Activated naive CD4-positive, alpha-beta T cell treated with anti-CD3 and anti-CD28 coated beads, Interleukin-2, amount 50 U/mL, for 72 hours (primary cell): Measurements from ENCODE around the gene SIRPB1. TPM values are rescaled to one million over a fixed set of nuclear protein-coding genes. Genes with fewer than 3 reads are reported as not detected.
A peak's percentile ranks its signal among the peaks of the same experiment; 100 is the strongest.
"Not testable (repeated sequence)": the region's sequence is repeated elsewhere in the genome, so short reads cannot be mapped to it uniquely, and the experiment has no call there.

Source experiments
- ATAC-seq, 2 donors: fragments of 150-1000 bp; cut with Tn5 transposase; 2 replicates each; pipeline ENCODE4 v1.10.0; 2021; ENCODE audit warnings: mild to moderate bottlenecking in 2 of 2, moderate library complexity in 2 of 2
- DNase-seq, 2 donors: peaks; one replicate each; pipeline ENCODE4 v3.0.0; 2021 to 2022; ENCODE audit warnings: low spot score in 2 of 2
- H3K27ac Mint-ChIP-seq, 2 donors: one replicate each; pipeline ENCODE4 v1.8.0; 2022; ENCODE audit warnings: mild to moderate bottlenecking in 2 of 2, mixed read lengths in 2 of 2
- H3K36me3 Mint-ChIP-seq, 2 donors: one replicate each; pipeline ENCODE4 v1.8.0; 2022; ENCODE audit warnings: mixed read lengths in 2 of 2
- H3K9me3 Mint-ChIP-seq, 2 donors: one replicate each; pipeline ENCODE4 v1.8.0; 2022; ENCODE audit warnings: mixed read lengths in 2 of 2
- total RNA-seq, 2 donors: library from RNA; stranded (reverse); gene quantifications; one replicate each; pipeline ENCODE4 v1.2.3, GENCODE V29; 2022

Gene SIRPB1
- total RNA-seq, 2 donors from 2014 or later = 0.99 to 1.9 TPM

DNA sequence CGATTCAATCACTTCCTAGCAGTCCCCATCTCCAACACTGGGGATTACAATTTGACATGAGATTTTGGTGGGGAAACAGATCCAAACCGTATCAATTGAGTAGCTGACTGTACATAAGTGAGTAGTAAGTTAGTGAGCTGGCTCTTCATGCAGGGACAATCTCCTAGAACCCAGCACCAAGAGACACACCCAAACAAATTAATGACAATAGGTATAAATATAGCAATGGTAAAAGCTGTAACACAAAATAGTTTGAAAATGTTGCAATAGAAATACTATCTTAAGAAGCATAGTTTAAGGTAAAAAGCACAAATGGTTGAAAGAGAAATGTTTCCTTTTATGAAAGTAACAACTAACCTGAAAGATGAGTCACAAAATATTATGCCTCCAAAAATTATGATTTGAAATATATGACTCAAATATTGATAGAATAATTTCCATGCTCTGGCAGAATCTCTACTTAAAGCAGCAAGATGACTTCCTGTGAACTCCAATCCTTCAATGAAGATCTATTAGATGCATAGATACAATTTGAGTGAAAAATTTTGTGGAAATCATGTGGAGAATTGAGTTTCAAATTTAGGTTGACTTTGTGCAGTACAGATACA lies 5.4 kb upstream of the SIRPB1 start:
- H3K9me3 Mint-ChIP-seq = no peaks in the 10 kb centered on the region
- peak; percentile 53 to 73 for ATAC-seq
- H3K36me3 Mint-ChIP-seq = peaks cover 21 to 39% of the 10 kb centered on the region in 2 donors
- peak overlapping the region; percentile 70 to 80 for H3K27ac Mint-ChIP-seq
- no peak for DNase-seq

DNA sequence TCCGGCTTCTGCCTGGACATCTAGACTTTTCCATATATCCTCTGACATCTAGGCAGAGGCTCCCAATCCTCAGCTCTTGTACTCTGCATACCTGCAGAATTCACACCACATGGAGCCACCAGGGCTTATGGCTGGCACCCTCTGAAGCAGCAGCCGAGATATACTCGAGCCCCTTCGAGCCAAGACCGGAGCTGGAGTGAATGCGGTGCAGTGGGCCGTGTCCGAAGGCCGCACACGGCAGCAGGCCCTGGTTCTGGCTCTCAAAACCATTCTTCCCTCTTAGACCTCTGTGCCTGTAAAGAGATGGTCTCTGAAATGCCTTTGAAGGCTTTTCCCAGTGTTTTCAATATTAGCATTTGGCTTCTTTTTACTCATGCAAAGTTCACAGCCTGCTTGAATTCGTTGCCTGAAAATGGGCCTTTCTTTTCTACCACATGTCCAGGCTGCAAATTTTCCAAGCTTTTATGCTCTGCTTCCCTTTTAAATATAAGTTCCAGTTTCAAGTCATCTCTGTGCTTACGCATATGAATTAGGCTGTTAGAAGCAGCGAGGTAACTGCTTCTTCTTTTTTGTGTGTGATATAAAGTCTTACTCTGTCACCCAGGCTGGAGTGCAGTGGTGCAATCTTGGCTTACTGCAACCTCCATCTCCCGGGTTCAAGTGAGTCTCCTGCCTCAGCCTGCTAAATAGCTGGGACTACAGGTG lies 3.8 kb upstream of the SIRPB1 start:
- Mint-ChIP-seq H3K27ac (peak overlapping the region; percentile 72 to 77), H3K9me3 (peaks cover 3 to 4% of the 10 kb centered on the region in 2 donors), H3K36me3 (peaks cover 9 to 36% of the 10 kb centered on the region in 2 donors)
- ATAC-seq (no peak), DNase-seq (no peak)

DNA sequence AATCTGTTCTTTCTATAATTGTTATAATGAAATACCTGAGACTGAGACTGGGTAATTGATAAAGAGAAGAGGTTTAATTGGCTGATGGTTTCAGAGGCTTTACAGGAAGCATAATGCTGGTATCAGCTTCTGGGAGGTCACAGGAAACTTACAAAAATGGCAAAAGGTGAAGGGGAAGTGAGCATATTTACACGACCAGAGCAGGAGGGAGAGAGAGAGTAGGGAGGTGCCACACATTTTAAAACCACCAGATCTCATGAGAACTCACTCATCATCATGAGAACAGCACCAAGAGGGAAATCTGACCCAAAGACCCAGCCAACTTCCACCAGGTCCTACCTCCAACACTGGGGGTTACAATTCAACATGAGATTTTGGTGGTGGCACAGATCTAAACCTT lies 2.6 kb upstream of the SIRPB1 start:
- DNase-seq = no peak
- Mint-ChIP-seq H3K27ac (peak overlapping the region; percentile 20 to 77), H3K9me3 (peaks cover 3 to 10% of the 10 kb centered on the region in 2 donors), H3K36me3 (peaks cover 10 to 33% of the 10 kb centered on the region in 2 donors)
- ATAC-seq = peak in 1 of 2 donors; percentile 24

DNA sequence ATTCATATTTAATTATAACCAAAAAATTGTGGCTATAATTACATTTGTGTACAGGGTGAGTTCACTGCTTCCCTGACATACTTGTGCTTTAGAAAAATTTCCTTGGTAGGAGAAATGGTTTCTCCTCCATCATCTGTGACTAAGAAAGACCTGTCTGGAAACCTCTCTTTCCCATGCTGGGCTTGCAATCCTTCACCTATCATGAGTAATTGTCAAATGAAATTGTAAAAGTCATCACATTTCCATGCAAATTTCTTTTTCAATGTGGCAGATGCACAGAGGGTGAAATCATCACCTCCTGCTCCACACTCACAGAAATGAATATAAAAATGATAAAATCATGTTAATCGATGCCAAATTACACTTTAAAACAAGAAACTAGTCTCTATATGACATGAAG lies 1.5 kb upstream of the SIRPB1 start:
- ATAC-seq = peak in 1 of 2 donors; percentile 13
- H3K36me3 Mint-ChIP-seq = peaks cover 6 to 23% of the 10 kb centered on the region in 2 donors
- no peak for DNase-seq
- H3K9me3 Mint-ChIP-seq = peaks cover 3 to 10% of the 10 kb centered on the region in 2 donors
- H3K27ac Mint-ChIP-seq = peak overlapping the region in 1 of 2 donors; percentile 50

DNA sequence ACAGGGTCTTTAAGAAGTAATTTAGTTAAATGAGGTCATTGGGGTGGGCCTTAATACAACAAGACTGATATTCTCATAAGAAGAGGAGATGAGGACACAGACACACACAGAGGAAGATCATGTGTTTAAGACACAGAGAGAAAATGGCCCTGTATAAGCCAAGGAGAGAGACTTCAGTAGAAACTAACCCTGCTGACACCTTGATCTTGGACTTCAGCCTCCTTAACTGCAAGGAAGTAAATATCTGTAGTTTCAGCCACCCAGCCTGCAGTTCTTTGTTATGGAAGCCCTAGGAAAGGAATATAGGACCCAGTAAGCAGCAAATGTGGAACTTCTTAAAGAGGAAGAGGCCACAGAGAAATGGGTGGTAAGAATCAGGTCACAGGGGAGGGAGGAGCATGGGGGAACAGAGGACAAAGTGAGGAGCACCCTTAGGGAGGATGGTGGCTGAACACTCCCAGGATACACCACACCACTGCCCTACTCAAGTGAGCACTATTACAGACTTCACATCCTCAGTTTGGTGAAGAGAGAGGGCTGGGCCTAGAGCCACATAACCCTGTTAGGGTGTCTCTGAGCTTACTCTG lies 762 bp downstream of the SIRPB1 start:
- DNase-seq (no peak), ATAC-seq (no peak)
- Mint-ChIP-seq H3K36me3 (peaks cover 6 to 19% of the 10 kb centered on the region in 2 donors), H3K27ac (peak overlapping the region; percentile 3 to 25), H3K9me3 (peaks cover 3 to 14% of the 10 kb centered on the region in 2 donors)

DNA sequence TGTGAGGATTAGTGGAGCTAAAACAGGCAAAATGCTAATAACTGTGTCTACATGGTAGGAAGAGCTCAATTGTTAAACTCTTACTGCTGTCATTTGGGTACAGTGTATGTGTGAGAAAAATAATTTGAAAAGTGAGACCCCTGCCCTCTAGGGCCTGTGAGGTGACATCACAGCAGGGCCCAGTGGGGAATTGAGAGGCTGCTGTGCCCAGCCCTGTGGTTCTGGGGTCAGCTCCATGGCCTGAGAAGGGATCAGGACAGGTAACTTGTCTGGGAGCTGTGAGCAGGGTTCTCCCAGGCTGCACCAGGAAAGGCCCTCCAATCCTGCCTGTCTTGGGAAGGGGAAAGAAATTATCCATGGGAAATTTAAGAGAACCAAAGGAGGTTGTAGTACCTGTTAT lies 1.3 kb downstream of the SIRPB1 start:
- no peak for DNase-seq
- Mint-ChIP-seq H3K36me3 (peaks cover 6 to 19% of the 10 kb centered on the region in 2 donors), H3K9me3 (peaks cover 3 to 14% of the 10 kb centered on the region in 2 donors), H3K27ac (peak overlapping the region in 1 of 2 donors; percentile 3)
- ATAC-seq = no peak

DNA sequence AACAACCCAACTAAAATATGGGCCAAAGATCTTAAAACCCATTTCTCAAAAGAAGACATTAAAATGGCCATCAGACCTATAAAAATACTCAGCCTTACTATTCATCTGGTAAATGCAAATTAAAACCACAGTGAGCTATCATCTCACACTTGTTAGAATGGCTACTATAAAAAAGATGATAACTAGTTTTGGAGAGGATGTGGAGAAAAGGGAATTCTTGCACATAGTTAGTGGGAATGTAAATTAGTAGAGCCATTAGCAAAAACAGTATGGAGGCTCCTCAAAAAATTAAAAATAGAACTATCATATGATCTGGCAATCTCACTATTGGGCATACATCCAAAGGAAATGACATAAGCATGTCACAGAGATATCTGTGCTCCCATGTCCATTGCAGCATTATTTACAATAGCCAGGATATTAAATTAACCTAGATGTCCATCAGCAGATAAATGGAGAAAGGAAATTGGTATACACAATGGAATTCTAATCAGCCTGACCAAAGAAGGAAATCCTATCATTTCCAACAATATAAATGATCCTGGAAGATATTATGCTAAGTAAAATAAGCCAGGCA lies 2.9 kb downstream of the SIRPB1 start:
- no peak for ATAC-seq
- Mint-ChIP-seq H3K9me3 (peaks cover 3 to 14% of the 10 kb centered on the region in 2 donors), H3K27ac (no peak overlapping the region), H3K36me3 (peaks cover 6 to 19% of the 10 kb centered on the region in 2 donors)
- no peak for DNase-seq

DNA sequence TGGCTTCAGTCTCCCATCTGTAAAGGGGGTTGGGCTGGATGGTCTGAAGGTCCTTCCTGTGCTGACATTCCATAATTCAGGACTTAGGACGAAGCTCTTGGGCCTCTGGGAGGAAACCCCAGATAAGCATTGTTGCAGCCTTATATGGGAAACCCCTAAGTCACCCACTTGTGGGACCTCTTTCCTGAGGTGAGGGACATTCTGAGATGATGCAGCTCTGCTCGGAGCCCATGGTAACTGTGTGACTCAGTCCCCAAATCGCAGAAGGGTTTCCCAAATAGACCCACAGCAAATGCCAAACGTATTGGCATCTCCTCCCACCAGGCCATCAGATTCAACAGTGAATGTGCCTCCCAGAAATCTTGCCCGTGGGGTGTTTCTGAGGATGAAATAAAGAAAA lies 9.4 kb downstream of the SIRPB1 start:
- ATAC-seq = not testable (repeated sequence)

DNA sequence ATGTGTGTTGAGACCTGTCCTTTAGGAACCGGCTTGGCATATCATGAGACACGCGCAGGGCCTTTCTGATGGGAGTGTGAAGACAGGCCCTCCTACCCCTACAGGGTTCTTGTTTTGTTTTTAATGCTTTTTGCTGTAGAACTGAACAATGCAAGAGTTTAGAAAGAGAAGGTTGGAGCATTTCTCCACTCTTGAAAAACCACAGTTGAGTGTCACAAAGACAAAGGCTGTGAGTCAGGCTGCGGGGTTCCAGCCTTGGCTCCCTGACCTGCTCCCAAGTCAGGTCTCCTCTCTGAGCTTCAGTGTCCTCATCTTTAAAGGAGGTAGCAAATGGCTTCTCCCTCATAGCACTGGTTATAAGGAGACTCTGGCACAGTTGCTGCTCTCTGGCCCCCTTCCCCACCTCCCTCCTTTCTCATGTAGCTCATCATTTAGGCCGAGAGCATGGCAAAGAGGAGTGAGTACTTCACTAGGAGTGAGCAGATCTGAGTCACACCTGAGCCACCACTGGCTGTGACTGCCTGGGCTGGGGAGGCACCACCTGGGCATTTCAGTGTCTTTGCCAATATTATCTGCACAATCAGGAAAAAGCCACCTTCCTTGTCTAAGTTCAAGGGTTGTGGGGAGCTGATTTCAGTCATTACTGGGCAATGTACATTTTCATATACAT lies 11.0 kb downstream of the SIRPB1 start:
- DNase-seq, H3K9me3 Mint-ChIP-seq, H3K36me3 Mint-ChIP-seq, H3K27ac Mint-ChIP-seq: not testable (repeated sequence)
- peak; percentile 51 to 75 for ATAC-seq

More for the DNA sequence above, 9.4 kb downstream of the SIRPB1 start:
- DNase-seq, H3K36me3 Mint-ChIP-seq, H3K9me3 Mint-ChIP-seq, H3K27ac Mint-ChIP-seq: not testable (repeated sequence)

DNA sequence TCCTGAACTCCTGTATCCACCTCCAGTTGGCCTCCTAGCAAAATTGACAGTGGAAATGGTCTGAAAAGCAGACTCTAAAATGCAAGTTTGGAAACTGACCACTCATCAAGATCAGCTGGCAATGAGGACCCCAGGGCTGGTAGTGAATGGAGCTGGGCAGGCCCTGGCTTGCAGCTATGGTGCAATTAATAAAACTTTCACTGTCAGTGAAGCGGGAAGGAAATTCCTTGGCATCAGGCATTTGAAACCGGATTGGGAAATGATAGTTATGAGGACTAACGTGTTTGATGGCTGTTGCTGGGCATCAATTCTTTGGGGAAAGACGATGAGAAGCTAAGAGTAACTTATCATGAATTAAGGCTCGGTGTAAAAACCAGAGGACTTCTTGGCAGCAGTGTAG lies 19.1 kb downstream of the SIRPB1 start:
- H3K36me3 Mint-ChIP-seq = no peaks in the 10 kb centered on the region
- no peaks in the 10 kb centered on the region for H3K9me3 Mint-ChIP-seq
- DNase-seq (no peak), ATAC-seq (no peak)
- no peak overlapping the region for H3K27ac Mint-ChIP-seq

DNA sequence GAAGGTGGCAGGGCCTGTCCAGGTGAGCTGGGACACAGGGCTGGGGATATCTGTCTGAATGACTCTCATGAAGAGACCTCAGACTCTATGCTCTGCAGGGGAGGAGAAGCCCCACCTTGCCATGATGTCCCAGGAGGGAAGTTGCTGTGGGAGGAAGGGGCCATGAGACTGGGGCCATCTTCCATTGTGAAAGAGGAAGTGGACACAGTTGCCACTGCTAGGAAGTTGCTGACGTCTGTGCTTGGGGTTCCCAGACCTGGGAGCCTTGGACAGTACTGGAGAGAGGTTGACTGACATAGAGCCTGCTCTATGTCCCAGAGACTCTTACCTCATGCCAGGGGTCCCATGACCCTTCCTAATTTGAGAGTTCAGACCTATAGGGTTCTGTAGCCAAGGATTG lies 24.5 kb downstream of the SIRPB1 start:
- H3K9me3 Mint-ChIP-seq = no peaks in the 10 kb centered on the region
- no peaks in the 10 kb centered on the region for H3K36me3 Mint-ChIP-seq
- DNase-seq (no peak), ATAC-seq (no peak)
- H3K27ac Mint-ChIP-seq = no peak overlapping the region

DNA sequence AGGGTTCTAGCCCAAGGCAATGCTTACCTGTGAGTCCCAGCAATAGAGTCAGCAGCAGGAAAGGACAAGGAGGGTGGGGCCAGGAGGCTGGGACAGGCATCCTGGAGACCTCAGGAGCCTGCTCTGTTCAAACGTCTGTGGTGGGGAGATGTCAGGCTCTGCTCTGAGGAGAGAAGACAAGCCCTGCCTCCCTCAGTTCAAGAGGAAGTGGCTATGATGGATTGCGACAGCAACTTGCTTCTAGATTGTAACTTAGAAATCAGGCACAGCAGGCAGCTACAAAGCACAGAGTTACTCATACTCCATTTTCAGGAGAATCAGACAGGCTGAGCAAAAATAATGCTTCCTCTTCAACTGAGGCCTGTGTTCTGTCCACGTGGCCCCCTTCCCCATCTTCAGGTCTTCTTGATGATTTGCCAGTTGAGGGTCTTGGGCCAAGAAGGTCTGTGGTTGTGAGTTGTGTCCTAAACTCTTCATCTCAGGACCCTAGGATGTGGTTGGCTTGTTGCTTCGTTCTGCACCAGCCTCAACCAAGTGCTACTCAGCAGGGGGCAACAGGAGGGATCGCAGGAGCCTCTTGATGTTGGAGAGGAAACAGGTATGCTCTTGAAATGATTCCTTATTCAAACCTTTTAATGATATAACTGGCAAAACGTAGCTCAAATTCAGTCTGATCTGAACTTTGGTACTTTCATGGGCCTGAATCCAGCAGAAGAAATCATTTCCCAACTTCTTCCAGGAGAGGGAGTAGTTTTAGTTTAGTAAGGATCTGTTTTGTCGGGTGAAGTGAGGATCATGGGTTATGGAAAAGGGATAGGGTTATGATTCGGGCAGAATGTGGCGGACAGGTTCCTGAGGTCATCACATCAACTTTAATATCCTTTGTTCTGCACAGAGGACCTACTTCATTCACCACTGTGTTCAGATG lies 31.0 kb downstream of the SIRPB1 start:
- no peak overlapping the region for H3K27ac Mint-ChIP-seq
- no peaks in the 10 kb centered on the region for H3K9me3 Mint-ChIP-seq
- DNase-seq = no peak
- H3K36me3 Mint-ChIP-seq = no peaks in the 10 kb centered on the region
- ATAC-seq = no peak

DNA sequence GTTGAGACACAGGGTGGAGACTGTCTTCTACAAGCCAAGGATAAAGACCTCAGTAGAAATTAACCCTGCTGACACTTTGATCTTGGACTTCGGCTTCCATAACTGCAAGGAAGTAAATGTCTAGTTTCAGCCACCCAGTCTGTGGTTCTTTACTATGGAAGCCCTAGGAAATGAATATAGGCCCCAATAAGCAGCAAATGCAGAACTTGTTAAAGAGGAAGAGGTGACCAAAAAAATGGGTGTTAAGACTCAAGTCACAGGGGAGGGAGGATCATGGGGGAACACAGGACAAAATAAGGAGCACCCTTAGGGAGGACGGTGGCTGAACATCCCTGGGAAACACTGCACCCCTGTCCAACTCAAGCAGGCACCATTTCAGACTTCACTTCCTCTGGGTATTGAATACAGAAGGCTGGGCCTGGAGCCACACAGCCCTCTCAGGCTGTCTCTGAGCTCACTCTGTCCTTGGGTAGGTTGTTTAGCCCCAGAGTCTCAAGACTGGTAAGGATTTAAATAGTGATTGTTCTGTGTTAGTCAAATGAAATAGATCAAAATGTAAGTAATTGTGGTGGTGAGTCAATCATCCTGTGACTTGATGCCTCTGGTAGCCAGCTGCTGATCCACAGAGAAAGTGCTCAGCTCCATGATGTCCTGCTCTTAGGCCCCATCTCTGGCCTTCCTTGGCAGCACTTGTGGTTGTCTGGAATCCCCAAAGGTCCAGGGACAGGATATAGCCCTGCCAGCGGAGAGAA lies 31.9 kb downstream of the SIRPB1 start:
- ATAC-seq (no peak), DNase-seq (no peak)
- no peaks in the 10 kb centered on the region for H3K9me3 Mint-ChIP-seq
- no peaks in the 10 kb centered on the region for H3K36me3 Mint-ChIP-seq
- H3K27ac Mint-ChIP-seq = no peak overlapping the region

DNA sequence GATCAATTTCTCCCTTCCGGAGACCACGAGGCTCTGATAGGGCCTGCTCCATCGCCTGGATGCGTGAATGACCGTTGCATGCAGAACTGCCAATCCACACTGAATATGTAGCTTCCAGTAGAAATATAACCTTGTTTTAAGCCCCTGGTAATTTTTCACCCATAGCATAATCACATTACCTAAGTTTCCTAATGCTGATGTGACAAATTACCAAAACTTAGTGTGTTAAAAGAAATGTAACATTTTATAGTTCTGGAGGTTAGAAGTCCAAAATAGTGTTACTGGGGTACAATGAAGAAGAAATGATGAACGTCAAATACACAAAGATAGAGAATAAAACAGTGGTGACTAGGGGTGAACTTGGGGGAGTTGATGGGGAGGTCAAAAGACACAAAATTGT lies 40.3 kb downstream of the SIRPB1 start:
- Mint-ChIP-seq H3K27ac (no peak overlapping the region), H3K9me3 (no peaks in the 10 kb centered on the region), H3K36me3 (no peaks in the 10 kb centered on the region)
- no peak for DNase-seq
- no peak for ATAC-seq

DNA sequence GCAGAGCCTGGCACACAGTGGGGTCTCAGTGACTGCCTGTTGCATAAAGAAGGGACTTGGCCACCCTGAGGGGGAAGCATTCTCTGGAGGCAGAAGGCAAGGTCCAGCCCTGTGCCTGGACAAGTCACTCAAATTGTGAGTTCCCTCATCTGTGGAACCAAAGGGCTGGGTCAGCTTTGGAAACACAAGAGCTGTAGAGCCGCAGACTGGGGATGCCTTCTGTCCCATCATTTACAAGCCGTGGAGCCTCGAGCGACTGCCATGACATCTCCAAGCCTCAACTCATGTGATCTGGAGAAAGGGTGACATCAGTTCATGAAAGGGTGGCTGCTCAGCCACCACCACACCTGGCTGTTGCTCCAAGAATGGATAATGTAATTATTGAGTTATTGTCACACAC lies 41.9 kb downstream of the SIRPB1 start:
- H3K36me3 Mint-ChIP-seq = no peaks in the 10 kb centered on the region
- no peak overlapping the region for H3K27ac Mint-ChIP-seq
- ATAC-seq = no peak
- no peaks in the 10 kb centered on the region for H3K9me3 Mint-ChIP-seq
- peak in 1 of 2 donors; percentile 0 for DNase-seq
